GM19452 (cell line): ENCODE measurements around the gene SUMO1.

Experiments
- ATAC-seq: cut with Tn5 transposase; IDR thresholded peaks from one replicate; pipeline ENCODE4 v1.9.1; 2021; ENCODE audit not compliant: unreplicated experiment

The SUMO1 gene

DNA sequence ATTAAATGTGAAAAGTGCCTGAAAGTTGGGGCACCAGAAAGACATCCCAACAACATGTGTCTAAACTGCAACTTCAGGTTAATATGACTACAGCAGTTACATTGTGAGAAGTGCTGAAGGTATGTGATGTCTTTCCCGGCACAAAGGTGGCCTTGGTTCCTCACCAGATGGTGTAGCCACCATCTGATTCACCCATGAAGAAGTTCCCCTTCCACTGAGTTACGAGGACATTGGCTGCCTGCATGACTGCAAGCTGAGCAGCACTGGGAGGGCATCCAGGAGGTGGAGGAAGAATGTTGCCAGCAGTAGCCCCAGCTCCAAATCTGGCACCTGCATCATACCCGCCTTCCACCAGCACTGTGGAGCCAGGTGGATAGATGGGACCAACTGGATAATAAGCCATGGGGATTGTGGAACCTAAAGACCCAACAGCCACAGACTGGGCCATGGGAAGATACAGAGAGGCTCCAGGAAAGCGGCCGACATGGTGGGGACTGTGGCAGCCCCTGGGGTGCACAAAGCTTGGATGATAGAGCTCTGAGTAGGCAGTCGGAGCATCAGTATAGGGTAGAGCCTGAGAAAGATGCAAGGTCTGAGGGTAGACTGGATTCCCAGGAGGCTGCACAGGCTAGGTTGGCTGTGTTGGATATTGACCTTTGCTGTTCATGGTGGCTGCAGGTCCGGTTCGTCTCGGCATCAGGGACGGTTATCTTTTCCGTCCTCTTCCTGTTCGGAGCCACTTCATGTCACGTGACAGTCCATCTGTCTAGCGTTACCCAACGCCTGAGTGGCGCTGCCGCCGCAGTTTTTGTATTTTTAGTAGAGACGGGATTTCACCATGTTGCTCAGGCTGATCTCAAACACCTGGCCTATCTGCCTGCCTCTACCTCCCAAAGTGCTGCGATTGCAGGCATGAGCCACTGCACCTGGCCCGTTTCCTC lies 36.9 kb downstream of the SUMO1 start:
- ATAC-seq: no peak

DNA sequence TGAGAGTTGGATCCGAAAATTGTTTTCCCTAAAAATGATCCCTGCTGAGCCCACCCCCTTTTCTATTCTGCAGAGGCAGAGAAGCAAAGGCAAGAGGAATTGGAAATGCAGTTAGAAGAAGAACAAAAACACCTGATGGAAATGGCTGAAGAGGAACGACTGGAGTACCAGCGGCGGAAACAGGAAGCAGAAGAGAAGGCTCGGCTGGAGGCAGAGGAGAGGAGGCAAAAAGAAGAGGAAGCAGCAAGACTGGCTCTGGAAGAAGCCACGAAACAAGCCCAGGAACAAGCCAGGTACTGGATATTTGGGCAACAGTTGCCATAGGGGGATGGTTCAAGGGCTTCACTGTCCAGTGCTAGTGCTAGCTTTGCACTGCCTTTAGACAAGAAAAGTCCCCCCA lies 41.7 kb downstream of the SUMO1 start:
- no peak for ATAC-seq

DNA sequence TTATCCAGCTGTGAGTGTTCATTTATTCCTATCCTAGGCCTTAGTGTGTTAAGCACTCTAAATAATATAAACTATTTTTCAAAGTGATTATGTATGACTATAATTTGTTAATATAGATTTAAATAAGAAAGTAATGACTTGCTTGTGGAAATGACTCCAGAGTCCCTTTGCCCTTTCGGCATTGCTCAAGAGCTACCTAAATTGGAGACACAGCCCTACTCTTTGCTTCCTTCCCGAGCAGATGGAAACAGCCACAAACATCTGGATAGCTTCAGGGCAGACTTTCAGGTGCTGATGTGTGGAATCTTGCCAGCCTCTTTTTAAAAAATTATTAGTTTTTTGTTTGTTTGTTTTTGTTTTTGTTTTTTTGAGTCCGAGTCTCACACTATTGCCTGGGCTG lies 44.0 kb downstream of the SUMO1 start:
- no peak for ATAC-seq

DNA sequence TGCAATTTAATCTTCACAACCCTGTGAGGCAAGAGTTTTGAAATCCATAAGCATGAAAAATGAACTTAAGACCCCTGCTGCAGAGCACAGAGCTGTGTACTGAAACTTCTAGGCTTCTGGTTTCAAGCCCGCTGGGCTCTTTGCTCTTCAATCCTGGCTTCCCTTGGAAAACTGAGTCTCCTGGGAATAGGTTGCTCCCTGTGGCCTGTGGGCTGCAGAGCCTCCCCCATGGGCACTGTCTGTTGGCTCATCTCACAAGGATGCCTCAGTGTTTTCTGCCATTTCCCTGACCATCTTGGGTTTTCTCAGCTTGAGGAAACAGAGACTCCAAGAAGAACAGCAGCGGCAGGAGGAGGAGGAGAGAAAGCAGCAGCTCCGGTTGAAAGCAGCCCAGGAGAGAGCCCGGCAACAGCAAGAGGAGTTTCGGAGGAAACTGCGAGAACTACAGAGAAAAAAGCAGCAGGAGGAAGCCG lies 44.5 kb downstream of the SUMO1 start:
- ATAC-seq: no peak

DNA sequence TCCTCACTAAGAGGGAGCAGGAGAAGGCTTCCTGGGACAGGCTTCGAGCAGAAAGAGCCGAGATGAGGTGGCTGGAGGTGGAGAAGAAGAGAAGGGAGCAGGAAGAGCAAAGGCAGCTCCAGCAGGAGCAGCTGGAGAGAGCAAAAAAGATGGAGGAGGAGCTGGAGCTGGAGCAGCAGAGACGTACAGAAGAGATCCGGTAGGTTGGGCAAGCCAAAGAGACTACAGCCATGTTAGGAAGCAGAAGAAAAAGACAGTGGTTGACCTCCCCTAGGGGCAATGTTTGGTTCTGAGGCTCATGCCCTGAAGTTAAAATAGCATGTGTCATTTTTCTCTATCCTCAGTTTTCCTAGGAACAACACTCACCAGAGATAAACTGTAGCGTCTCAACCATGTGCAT lies 45.1 kb downstream of the SUMO1 start:
- no peak for ATAC-seq

DNA sequence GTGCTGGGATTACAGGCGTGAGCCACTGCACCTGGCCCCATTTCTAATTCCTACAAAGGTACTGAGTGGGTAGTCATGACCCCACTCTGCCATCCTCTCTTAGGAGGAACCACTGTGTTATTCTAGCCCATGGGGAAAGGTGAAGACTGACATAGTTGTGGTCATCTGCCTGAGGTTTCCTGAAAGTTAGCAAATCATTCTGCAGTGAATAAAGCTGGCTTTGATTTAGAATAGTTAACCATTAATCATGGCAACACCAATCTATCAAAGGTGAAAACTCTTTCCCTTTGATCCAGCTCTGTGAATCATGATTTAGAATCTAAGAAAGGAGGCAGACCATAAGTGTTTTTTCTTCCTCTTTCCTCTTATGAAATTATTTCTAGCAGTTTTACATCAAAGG lies 50.8 kb downstream of the SUMO1 start:
- no peak for ATAC-seq

DNA sequence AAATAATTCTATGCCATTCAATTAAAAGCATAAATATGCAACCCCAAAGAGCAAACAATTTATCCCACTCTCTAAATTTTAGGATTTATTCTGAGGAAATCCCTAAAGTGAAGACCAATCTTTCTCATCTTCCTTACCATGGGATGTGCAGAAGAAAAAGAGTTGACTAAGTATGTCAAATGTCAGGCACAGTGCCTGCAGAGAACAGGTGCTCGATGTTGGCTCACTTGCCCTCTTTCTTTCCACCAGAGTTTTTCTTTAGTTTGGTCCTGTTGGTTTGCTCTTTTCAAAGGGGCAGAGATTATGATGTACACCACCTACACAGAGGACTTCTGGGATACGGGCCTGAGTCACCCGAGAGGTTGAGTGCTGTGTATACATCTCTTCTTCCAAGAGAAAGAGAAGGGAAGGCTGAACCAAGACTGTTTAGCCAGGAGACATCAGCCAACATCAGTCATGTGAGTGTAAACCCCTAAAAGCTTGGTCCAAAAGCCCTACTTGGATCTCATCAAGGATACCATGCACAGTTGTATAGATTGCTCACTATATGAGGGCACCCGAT lies 51.7 kb downstream of the SUMO1 start:
- ATAC-seq: no peak

DNA sequence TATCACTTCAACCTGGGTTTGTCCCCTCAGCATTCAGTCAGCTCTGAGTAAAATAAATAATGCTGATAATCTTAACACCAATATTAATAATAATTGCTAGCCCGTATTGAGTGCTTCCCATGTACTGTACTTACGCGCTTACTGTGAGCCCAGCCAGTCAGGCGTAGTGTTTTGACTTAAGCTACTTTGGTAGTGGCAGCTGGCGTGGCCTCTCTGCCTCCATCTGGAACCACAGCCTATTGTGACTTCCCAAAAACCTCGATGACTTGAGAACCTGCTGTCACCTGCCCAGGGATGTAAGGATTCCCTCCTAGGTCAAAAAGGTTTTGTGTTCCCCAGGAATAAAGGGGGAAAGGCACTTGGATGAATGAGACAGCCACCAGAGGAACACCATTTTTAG lies 53.2 kb downstream of the SUMO1 start:
- no peak for ATAC-seq

DNA sequence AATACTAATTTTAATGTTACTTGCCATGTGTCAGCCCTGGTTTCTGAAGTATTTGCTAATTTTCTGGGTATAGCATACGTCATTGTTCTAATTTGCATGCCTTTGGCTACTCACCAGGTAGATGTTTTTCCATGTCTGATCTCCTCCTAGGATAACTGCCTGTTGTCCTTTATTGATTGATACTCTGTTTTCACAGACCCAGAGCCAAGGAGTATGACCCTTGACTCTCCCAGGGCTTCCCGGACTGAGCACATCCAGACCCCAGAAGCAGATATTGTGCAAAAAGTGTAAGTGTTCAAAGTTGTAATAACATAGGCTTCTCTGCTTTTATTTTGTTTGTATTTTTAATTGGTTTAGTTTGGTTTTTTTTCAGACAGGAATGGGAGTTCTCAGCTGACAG lies 53.8 kb downstream of the SUMO1 start:
- no peak for ATAC-seq

DNA sequence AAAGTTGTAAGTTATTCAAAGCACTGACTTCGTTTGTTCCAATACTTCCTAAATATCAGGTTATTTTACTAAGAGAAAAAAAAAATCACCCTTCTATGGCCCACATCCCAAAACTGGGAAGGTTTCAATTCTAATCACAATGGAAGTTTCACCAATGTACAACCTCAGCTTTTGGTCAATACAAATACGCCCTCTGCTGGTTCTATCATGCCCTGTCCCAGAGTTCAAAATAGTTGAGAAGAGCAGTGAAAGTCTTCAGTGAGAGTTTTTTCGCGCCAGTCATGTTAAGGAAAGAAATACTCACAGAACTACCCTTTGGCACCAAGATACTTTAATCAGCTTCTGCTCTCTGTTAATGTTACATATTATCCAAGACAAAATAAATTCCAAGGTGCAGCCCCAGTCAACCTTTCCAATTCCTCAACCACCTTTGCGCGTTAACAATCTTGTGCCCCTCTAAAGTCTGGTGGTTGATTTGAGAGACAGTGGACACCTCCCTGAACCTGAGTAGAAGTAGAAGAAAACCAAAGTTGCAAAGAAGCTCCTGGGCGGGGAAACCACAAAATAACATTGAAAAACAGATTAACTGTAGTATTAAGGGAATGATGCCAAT lies 59.9 kb downstream of the SUMO1 start:
- ATAC-seq: no peak

DNA sequence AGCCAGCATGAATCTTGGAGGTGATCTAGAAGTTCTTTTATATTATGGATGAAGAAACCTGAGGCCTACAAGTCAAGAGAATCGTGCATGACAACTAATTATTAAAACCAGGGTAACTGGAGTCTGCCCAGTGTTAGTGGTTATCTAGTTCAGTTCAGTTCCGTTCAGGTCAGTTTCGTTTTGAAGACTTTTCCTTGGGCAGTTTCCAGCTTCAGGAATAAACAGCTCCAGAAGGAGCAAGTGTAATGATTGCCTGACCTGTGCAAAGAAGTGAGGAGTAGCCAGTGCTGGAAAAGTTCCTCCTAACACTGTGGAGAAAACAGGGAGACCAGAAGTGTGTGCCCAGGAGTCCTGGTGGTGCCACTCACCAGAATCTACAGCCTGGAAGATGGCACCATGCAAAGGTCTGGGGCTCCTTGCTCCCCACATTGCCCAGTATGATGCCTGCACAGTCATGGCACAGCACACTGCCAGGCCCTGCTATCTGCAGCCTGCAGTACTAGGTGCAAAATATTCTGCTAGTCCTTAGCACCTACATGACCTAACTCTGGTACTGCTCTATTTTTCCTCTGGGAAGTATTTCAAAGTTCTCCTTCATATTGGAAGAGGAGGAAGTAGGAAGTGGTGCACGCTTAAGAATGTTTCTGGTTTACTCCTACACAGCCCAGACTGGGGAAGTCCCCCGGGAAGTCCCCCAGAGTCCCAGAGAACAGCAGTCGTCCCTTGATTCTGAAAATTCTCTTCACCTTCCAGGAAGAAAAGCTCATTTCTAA lies 65.8 kb downstream of the SUMO1 start:
- no peak for ATAC-seq

DNA sequence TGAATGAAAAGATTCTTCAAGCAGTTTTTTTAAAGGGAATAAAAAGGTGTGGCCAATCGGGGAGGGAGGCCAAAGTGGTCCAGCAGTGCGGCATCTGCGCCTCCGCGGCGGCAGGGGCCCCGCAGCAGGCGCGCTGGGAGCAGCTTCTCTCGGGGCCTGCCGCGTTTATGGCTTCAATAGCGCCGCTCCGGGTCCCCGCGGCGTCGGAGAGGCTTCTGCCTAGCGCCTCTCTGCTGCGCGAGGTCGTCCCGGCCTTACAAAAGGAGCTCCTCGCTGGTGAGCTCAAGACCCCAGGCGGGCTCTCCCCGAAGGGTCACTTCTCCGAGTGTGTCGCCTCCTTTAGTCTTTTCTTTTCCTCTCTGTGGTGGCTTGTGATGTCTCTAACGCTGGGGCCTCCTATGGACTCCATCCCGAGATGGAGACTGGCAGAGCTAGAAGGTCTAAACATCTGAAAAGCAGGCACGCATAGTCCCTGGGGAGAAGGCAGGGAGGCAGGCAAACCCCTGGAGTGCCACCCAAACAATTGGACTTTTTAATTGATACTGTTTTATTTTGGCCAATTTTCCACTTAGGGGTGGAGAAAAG lies 67.1 kb downstream of the SUMO1 start:
- ATAC-seq: no peak

DNA sequence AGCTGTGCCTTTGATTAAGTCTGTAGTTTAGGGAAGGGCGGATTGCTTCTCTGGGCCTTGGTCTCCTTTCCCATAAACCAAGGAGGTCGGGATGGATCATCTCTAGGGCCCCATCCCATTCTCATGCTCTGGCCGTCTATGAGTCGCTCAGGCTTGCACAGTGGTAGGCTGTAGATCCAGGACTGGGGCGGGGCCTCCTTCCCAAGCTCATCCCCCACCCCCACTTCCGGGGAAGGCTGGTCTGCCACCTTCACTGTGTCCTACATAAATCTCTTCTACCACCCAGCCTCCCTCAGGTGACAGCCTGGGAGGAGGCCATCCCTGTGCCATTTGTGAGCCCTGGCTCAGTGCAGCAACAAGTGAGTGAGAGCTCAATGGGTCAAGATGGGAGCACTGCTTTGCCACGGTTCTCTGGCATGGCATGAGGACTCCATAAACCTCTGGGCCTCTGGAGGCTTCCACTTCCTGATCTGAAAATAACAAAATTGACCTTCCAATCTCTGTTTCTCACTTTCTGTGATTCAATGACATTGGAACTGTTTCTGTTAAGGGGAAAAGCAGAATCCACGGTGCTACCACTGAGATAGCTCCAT lies 68.5 kb downstream of the SUMO1 start:
- no peak for ATAC-seq

DNA sequence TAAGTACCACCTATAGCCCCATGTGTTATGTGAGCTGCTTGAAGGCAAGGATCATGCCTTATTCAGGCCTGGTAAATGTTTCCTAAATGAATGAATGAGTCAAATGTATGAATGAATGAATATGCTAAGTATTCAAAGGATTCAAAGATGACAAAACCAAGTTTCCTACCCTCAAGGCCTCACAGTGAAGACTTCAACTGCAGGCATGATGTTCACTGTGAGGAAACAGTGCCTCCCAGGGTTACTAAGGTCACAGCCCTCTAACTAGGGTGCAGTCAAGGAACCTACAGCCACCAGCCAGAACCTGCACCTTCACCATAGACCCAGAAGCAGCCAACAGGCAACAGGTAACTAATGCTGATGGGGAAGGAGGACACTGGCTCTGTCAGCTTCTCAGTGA lies 69.3 kb downstream of the SUMO1 start:
- no peak for ATAC-seq

DNA sequence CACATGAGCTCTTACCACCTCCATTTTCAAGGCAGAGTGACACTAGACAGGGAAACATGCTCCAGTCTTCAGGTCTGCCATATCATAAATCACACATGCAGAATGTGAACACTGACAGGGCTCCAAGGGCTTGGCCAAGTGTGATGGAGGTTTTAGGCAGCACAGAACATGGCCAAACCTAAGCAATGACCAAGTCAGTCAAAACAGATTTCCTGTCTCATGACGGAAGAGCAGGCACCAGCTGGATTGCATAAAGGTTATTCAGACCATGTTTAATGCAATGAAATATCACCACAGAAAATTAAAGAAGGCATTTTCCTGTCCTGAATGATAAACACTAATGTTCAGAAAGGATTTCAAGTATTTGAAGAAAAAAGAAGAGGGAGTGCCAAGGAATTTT lies 72.5 kb downstream of the SUMO1 start:
- ATAC-seq: no peak

DNA sequence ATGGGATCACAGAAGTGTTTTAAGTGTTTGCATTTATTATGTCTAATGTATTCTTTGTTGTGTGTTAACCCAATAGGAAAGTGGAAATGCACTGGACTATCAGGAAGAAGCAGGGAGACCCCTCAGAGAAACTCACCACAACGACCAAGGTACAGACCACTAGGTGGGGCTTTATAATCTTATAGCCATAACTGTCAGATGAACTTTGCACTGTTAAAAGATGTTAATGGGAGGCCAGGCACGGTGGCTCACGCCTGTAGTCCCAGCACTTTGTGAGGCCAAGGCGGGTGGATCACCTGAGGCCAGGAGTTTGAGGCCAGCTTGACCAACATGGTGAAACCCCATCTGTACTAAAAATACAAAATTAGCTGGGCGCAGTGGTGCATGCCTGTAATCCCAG lies 73.2 kb downstream of the SUMO1 start:
- ATAC-seq: no peak

DNA sequence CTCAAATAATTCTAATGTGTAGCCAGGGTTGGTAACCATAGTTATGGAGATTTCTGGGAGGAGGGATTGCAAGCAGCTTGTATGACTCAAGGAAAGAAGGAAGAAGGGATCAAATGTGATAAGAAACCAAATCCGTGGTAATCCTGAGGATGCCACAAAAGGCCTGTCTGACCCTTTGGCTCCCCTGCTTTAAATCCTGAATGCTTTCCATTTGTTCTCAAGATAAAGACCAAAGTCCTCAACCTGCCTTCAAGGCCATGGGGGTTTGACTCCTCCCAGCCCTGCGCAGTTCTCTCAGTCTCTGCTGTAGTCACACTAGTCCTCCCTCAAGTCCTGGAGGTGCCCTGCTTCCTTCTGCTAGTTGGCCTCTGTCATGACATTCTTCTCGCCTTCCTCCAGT lies 74.0 kb downstream of the SUMO1 start:
- ATAC-seq: no peak

DNA sequence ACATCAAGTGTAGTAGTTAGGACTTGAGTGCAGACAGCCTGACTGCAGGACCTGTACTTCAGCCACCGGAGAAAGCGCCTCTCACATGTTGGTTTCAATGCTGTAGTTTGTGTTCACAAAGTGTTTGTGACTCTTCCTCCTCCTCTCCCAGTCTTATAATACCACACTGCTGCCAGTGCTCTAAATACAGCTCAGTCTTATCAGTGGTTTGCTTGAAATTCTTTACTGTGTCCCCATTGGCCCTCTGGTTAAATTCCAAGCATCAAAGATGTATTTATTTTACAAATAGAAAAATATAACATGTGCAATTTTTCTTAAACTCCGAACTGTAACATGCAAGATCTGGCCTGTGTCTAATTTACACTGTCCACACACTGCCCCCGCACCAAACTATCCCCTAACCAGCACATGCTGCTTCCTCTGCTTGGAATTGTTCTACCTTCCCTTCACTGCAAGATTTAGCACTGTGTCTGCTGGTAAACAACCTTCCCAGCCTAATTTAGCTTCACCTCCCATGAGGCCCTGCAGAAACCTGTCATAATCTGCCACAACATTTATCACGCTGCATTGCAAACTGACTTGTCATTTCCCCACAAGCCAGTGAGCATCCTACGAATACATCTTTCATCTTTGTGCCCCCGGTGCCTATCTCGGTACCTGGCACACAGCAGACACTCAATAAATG lies 77.1 kb downstream of the SUMO1 start:
- no peak for ATAC-seq

DNA sequence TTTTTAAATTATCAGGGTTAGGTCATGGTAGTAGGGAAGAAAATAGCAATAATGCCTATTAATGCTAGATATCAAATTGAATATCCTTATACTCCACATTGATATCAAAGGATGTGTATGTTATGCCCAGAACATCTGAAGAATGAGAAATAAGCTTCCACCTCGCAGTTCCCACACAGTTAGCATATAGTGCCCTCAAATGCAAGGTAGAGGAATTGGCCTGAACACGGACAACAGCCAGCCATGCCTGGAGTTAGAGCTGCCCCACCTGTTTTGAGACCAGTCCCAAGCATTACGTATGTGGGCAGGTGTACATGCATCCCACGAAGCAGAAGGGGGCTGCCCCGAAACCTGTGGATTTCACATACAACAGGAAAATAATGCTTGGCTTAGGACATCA lies 79.6 kb downstream of the SUMO1 start:
- no peak for ATAC-seq
